NB4 (cell line): Measurements from ENCODE around the gene NCR1.

Source experiments
- CTCF ChIP-seq: IDR thresholded peaks from one replicate; pipeline ENCODE4 v1.5.1; 2012; ENCODE audit warnings: low read depth, low read length
- POLR2A ChIP-seq: IDR thresholded peaks from 2 replicates; pipeline ENCODE4 v1.6.1; 2011; ENCODE audit warnings: mild to moderate bottlenecking; ENCODE audit not compliant: insufficient read length; ENCODE audit errors: extremely low read depth

GRCh38 chr19:54882758-54883157, 23.2 kb upstream of the NCR1 start:
- TF ChIP-seq POLR2A (no peak), CTCF (no peak)
